Fibroblast of pulmonary artery (primary cell): Measurements from ENCODE around the gene NPL.

Experiments
- DNase-seq: peaks from one replicate; pipeline ENCODE4 v3.0.0-alpha.2; 2010; ENCODE audit warnings: low read depth
- H3K4me3 ChIP-seq: replicated peaks from 2 replicates; pipeline ENCODE4 v1.5.1; 2011; ENCODE audit warnings: low read depth, mild to moderate bottlenecking, control low read depth, low read length, moderate library complexity
- TF ChIP-seq, protein P1 (sequence below): IDR thresholded peaks from 2 replicates; pipeline ENCODE4 v1.5.1; 2011; ENCODE audit warnings: mild to moderate bottlenecking, control low read depth, low read length, inconsistent platforms; ENCODE audit errors: missing control alignments

NPL gene

DNA sequence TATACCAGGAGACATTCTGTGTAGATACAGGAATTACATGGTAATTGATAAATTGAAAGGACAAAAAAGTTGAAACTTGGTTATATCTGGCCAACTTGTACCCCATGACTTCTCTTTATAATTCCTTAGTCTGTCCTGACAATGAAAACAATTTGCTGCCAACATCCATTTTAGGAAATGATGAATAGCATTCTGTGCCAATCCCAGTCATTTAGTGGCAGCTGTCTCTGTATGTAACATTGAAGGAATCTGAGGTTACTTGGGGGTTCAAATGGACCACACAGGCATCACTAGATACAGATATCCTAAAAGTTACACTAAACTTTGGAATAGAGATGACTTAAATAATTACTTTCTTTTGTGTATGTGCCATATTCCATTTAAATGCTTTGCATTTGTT lies 87.8 kb downstream of the NPL start:
- TF ChIP-seq, protein P1, sequence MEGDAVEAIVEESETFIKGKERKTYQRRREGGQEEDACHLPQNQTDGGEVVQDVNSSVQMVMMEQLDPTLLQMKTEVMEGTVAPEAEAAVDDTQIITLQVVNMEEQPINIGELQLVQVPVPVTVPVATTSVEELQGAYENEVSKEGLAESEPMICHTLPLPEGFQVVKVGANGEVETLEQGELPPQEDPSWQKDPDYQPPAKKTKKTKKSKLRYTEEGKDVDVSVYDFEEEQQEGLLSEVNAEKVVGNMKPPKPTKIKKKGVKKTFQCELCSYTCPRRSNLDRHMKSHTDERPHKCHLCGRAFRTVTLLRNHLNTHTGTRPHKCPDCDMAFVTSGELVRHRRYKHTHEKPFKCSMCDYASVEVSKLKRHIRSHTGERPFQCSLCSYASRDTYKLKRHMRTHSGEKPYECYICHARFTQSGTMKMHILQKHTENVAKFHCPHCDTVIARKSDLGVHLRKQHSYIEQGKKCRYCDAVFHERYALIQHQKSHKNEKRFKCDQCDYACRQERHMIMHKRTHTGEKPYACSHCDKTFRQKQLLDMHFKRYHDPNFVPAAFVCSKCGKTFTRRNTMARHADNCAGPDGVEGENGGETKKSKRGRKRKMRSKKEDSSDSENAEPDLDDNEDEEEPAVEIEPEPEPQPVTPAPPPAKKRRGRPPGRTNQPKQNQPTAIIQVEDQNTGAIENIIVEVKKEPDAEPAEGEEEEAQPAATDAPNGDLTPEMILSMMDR, result no peak
- DNase-seq, result no peak
- no peak overlapping the region for H3K4me3 ChIP-seq

DNA sequence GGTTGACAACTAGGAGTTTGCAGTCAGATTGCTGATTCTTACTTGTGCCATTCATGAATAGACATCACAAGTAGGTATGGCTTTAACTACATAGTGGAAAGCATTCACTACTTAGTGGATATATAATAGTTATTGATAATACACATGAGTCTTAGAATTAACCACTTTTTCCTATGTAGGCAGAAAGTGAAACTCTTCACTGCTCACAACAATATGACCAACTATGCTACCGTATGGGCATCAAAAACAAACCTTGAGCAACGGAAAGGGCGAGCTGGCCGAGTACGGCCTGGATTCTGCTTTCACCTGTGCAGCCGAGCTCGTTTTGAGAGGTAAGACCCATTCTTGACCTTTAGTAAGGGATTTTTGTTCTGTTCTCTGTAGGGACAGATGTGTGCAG lies 88.3 kb downstream of the NPL start:
- H3K4me3 ChIP-seq, result no peak overlapping the region
- no peak for DNase-seq

More for the DNA sequence above, 88.3 kb downstream of the NPL start:
- TF ChIP-seq, protein P1, result no peak
